IMR-90 (cell line): ENCODE results near the gene TTC7B. TPM values are rescaled to one million over a fixed set of nuclear protein-coding genes. Genes with fewer than 3 reads are reported as not detected.

Source experiments
- ATAC-seq: fragments of 200-7000 bp; cut with Tn5 transposase; 2 replicates; pipeline ENCODE4 v1.9.1; 2020; ENCODE audit warnings: low read depth, mild to moderate bottlenecking, moderate library complexity
- BruUV-seq: library from RNA; stranded (reverse); fragments of 400-500 nt; replicated peaks from 2 replicates; lab custom pipeline; 2021; lab: Mats Ljungman, UMichigan
- CTCF ChIA-PET: fragments of 300-600 bp; formaldehyde crosslinking; extraction: SDS; loops from one replicate; lab custom pipeline; 2021; ENCODE audit warnings: antibody characterized with exemption; lab: Yijun Ruan, JAX
- POLR2A ChIA-PET: fragments of 300-600 bp; sonication (Branson Sonifier 250); formaldehyde crosslinking; loops from one replicate; lab custom pipeline; 2022; ENCODE audit warnings: antibody characterized with exemption; ENCODE audit not compliant: unreplicated experiment; lab: Charles Lee
- DNase-seq: peaks from one replicate; pipeline ENCODE4 v3.0.0; 2013
- H2AFZ ChIP-seq: replicated peaks from 2 replicates; pipeline ENCODE3; 2013; ENCODE audit warnings: low read length, mild to moderate bottlenecking; ENCODE audit not compliant: poor library complexity
- H2AK5ac ChIP-seq: 2 replicates; pipeline ENCODE4 v1.6.1; 2013; ENCODE audit warnings: low read depth, low read length, inconsistent platforms
- H2AK9ac ChIP-seq: replicated peaks from 2 replicates; pipeline ENCODE3; 2013; ENCODE audit warnings: mild to moderate bottlenecking, low read depth, low read length, moderate library complexity; ENCODE audit not compliant: poor library complexity
- H2BK120ac ChIP-seq: 2 replicates; pipeline ENCODE4 v1.6.1; 2013; ENCODE audit warnings: low read depth, low read length, inconsistent platforms
- H2BK15ac ChIP-seq: 3 replicates; pipeline ENCODE4 v1.6.1; 2013; ENCODE audit warnings: low read depth, low read length, inconsistent platforms
- H2BK20ac ChIP-seq: 2 replicates; pipeline ENCODE4 v1.6.1; 2013; ENCODE audit warnings: low read depth, mild to moderate bottlenecking, inconsistent platforms, low read length, moderate library complexity
- H2BK5ac ChIP-seq: 2 replicates; pipeline ENCODE4 v1.6.1; 2013; ENCODE audit warnings: mild to moderate bottlenecking, low read depth, low read length, inconsistent platforms; ENCODE audit not compliant: poor library complexity, severe bottlenecking
- H3K14ac ChIP-seq: replicated peaks from 2 replicates; pipeline ENCODE4 v1.6.1; 2013; ENCODE audit warnings: low read depth, low read length, inconsistent platforms
- H3K18ac ChIP-seq: 2 replicates; pipeline ENCODE4 v1.6.1; 2013; ENCODE audit warnings: low read depth, low read length, control low read depth
- H3K23ac ChIP-seq: 2 replicates; pipeline ENCODE4 v1.6.1; 2013; ENCODE audit warnings: low read depth, low read length, inconsistent platforms
- H3K27ac ChIP-seq: 2 replicates; pipeline ENCODE4 v1.5.1; 2013; ENCODE audit warnings: mild to moderate bottlenecking, control low read depth, low read length; ENCODE audit not compliant: insufficient read depth
- H3K27me3 ChIP-seq: 2 replicates; pipeline ENCODE4 v1.6.1; 2013; ENCODE audit warnings: low read length; ENCODE audit not compliant: control insufficient read depth, insufficient read depth
- H3K36me3 ChIP-seq: 2 replicates; pipeline ENCODE4 v1.6.1; 2013; ENCODE audit warnings: low read length, mixed read lengths; ENCODE audit not compliant: control insufficient read depth, insufficient read depth
- H3K4ac ChIP-seq: 2 replicates; pipeline ENCODE4 v1.6.1; 2013; ENCODE audit warnings: low read depth, low read length, inconsistent platforms
- H3K4me1 ChIP-seq: 2 replicates; pipeline ENCODE4 v1.6.1; 2013; ENCODE audit warnings: low read length, mixed read lengths; ENCODE audit not compliant: control insufficient read depth, insufficient read depth
- H3K4me2 ChIP-seq: 2 replicates; pipeline ENCODE4 v1.6.1; 2013; ENCODE audit warnings: low read depth, mild to moderate bottlenecking, control low read depth, low read length, moderate library complexity
- H3K4me3 ChIP-seq: 2 replicates; pipeline ENCODE4 v1.5.1; 2013; ENCODE audit warnings: low read depth, mild to moderate bottlenecking, control low read depth, low read length, moderate library complexity; ENCODE audit not compliant: insufficient read depth
- H3K56ac ChIP-seq: 2 replicates; pipeline ENCODE4 v1.6.1; 2013; ENCODE audit warnings: low read length, inconsistent platforms; ENCODE audit not compliant: insufficient read depth; ENCODE audit errors: extremely low read depth
- H3K79me1 ChIP-seq, 2 experiments: 2 replicates each; pipeline ENCODE4 v1.6.1; 2013; ENCODE audit warnings: low read length in 2 of 2, inconsistent platforms in 1 of 2, low read depth in 1 of 2
- H3K9ac ChIP-seq: 2 replicates; pipeline ENCODE4 v1.6.1; 2013; ENCODE audit warnings: low read depth, low read length, control low read depth
- H3K9me1 ChIP-seq: 2 replicates; pipeline ENCODE4 v1.6.1; 2013; ENCODE audit warnings: low read length, inconsistent platforms; ENCODE audit not compliant: insufficient read depth
- H3K9me3 ChIP-seq: 2 replicates; pipeline ENCODE4 v1.6.1; 2013; ENCODE audit warnings: low read length; ENCODE audit not compliant: control insufficient read depth, insufficient read depth
- H4K20me1 ChIP-seq: 2 replicates; pipeline ENCODE4 v1.6.1; 2013; ENCODE audit warnings: low read length, inconsistent platforms; ENCODE audit not compliant: insufficient read depth
- H4K5ac ChIP-seq: 2 replicates; pipeline ENCODE4 v1.6.1; 2013; ENCODE audit warnings: mild to moderate bottlenecking, low read depth, low read length, control low read depth
- H4K8ac ChIP-seq, 2 experiments: 2 replicates each; pipeline ENCODE4 v1.6.1; 2013; ENCODE audit warnings: low read depth in 2 of 2, low read length in 2 of 2, control low read depth in 1 of 2, inconsistent platforms in 1 of 2
- H4K91ac ChIP-seq: 2 replicates; pipeline ENCODE4 v1.6.1; 2013; ENCODE audit warnings: low read depth, low read length, inconsistent platforms; ENCODE audit not compliant: insufficient read depth
- BHLHE40 ChIP-seq: fragments of 150-350 bp; IDR thresholded peaks from 2 replicates; pipeline ENCODE4 v1.6.1; 2016; ENCODE audit warnings: mild to moderate bottlenecking, low read depth, low read length
- CHD1 ChIP-seq: IDR thresholded peaks from 2 replicates; pipeline ENCODE4 v1.6.1; 2012; ENCODE audit warnings: low read depth, low read length, improper control_type of control experiment
- ELK1 ChIP-seq: fragments of 150-350 bp; IDR thresholded peaks from 2 replicates; pipeline ENCODE4 v1.6.1; 2016; ENCODE audit warnings: low read depth, mild to moderate bottlenecking, low read length, moderate library complexity, borderline replicate concordance
- FOS ChIP-seq: fragments of 150-350 bp; IDR thresholded peaks from 2 replicates; pipeline ENCODE4 v1.6.1; 2016; ENCODE audit warnings: low read depth, low read length
- MAFK ChIP-seq: IDR thresholded peaks from 2 replicates; pipeline ENCODE4 v1.6.1; 2012; ENCODE audit warnings: low read depth, low read length, improper control_type of control experiment
- MAZ ChIP-seq: IDR thresholded peaks from 2 replicates; pipeline ENCODE4 v1.6.1; 2012; ENCODE audit warnings: low read depth, mild to moderate bottlenecking, low read length, improper control_type of control experiment, moderate library complexity, borderline replicate concordance
- MXI1 ChIP-seq: IDR thresholded peaks from 2 replicates; pipeline ENCODE4 v1.6.1; 2012; ENCODE audit warnings: low read depth, mild to moderate bottlenecking, low read length, moderate library complexity, borderline replicate concordance
- NFE2L2 ChIP-seq: fragments of 150-350 bp; IDR thresholded peaks from 2 replicates; pipeline ENCODE4 v1.6.1; 2016; ENCODE audit warnings: low read depth, mild to moderate bottlenecking, low read length
- POLR2A ChIP-seq: IDR thresholded peaks from 2 replicates; pipeline ENCODE4 v1.6.1; 2012; ENCODE audit warnings: mild to moderate bottlenecking, low read depth, low read length
- RCOR1 ChIP-seq: IDR thresholded peaks from 2 replicates; pipeline ENCODE4 v1.6.1; 2012; ENCODE audit warnings: mild to moderate bottlenecking, low read length, improper control_type of control experiment; ENCODE audit not compliant: insufficient replicate concordance
- RFX5 ChIP-seq: IDR thresholded peaks from 2 replicates; pipeline ENCODE4 v1.8.0; 2012; ENCODE audit warnings: low read depth, mild to moderate bottlenecking, low read length, moderate library complexity
- SMC3 ChIP-seq: fragments of 150-350 bp; IDR thresholded peaks from 2 replicates; pipeline ENCODE4 v1.6.1; 2016; ENCODE audit warnings: low read depth, mild to moderate bottlenecking, antibody characterized with exemption, low read length, moderate library complexity
- USF2 ChIP-seq: fragments of 150-350 bp; IDR thresholded peaks from 2 replicates; pipeline ENCODE4 v1.6.1; 2017; ENCODE audit warnings: mild to moderate bottlenecking, antibody characterized with exemption, low read length, low read depth
- WGBS, 2 experiments: methylation state at CpG; one replicate each; pipeline versions ENCODE4 v1.1.5 to v1.1.7; 2013; ENCODE audit warnings: missing lambda C conversion rate in 2 of 2; ENCODE audit not compliant: insufficient read length in 1 of 2; ENCODE audit errors: extremely low coverage in 2 of 2; 5-methylcytosine and 5-hydroxymethylcytosine counted together
- dilution Hi-C: fragments of 300-500 bp; cut with HindIII; formaldehyde crosslinking; loops from one replicate; pipeline ENCODE4 v1.14.3; 2018; ENCODE audit warnings: low sequenced_read_pairs; ENCODE audit not compliant: unreplicated experiment
- in situ Hi-C: fragments of 300-500 bp; cut with MboI; formaldehyde crosslinking; loops from 3 replicates; pipeline ENCODE4 v1.14.3; 2019; ENCODE audit warnings: low sequenced_read_pairs, inconsistent platforms, mixed read lengths
- intact Hi-C: fragments of 100-400 bp; cut with micrococcal nuclease; formaldehyde crosslinking; loops from 2 replicates; pipeline ENCODE4 v1.10.0; 2022
- polyA plus RNA-seq, 3 experiments: library from polyadenylated mRNA; depleted of rRNA; stranded (reverse); fragments of >200 nt; gene quantifications; 2 replicates each; pipeline ENCODE4 v1.2.3, GENCODE V29; 2012; ENCODE audit warnings: low replicate concordance in 1 of 3
- total RNA-seq: library from RNA; depleted of rRNA; stranded (reverse); fragments of >200 nt; gene quantifications from 2 replicates; pipeline ENCODE4 v1.2.3, GENCODE V29; 2012
- TF ChIP-seq, protein P1 (sequence below): conservative IDR thresholded peaks from 2 replicates; pipeline ENCODE4 v1.5.1; 2012; ENCODE audit warnings: mild to moderate bottlenecking, low read depth, low read length, improper control_type of control experiment

TTC7B gene
- total and polyA plus RNA-seq, 2 of the 4 experiments (the other 2 are of a cell fraction) = 18.1 to 35.3 TPM

GRCh38 chr14:90580377-90581335 is 235.6 kb downstream of the TTC7B start:
- peak; percentile 14 for DNase-seq
- in situ Hi-C loops (no loop called here), intact Hi-C loops (no loop called here), dilution Hi-C loops (no loop called here)
- no peak overlapping the region for H3K27ac ChIP-seq
- no TSS peak for BruUV-seq
- H3K4me2 ChIP-seq = no peak overlapping the region
- H3K9ac ChIP-seq = no peak overlapping the region
- peaks cover 7% of the 10 kb centered on the region; the same call in 1 of the 2 replicates for H3K36me3 ChIP-seq
- no peak overlapping the region for H2BK120ac ChIP-seq
- no peak overlapping the region for H3K23ac ChIP-seq
- no peak overlapping the region for H3K4ac ChIP-seq
- 61% methylated on average over 6 of the region's 20 CpGs; no CpG with 5 or more reads in 1 of the 2 experiments for WGBS, 2 experiments
- no peaks in the 10 kb centered on the region; the same call in 1 of the 2 replicates for H3K9me1 ChIP-seq
- ChIA-PET POLR2A (no interaction called here), CTCF (no interaction called here)
- H4K5ac ChIP-seq = no peak overlapping the region
- H3K4me3 ChIP-seq = no peak overlapping the region
- H4K8ac ChIP-seq = no peak overlapping the region
- no peaks in the 10 kb centered on the region for H3K27me3 ChIP-seq
- H3K4me1 ChIP-seq = peaks cover 7% of the 10 kb centered on the region; the same call in 1 of the 2 replicates
- H2AK5ac ChIP-seq = no peak overlapping the region
- H2BK5ac ChIP-seq = no peak overlapping the region
- no peaks in the 10 kb centered on the region; the same call in 1 of the 2 replicates for H4K20me1 ChIP-seq
- peak; percentile 63 for ATAC-seq
- H2BK15ac ChIP-seq = no peak overlapping the region
- no peak overlapping the region for H3K56ac ChIP-seq
- H3K9me3 ChIP-seq = no peaks in the 10 kb centered on the region
- no peak overlapping the region for H4K91ac ChIP-seq
- no peak overlapping the region for H3K18ac ChIP-seq
- no peak overlapping the region for H2BK20ac ChIP-seq
- no peak overlapping the region for H2AFZ ChIP-seq
- H3K14ac ChIP-seq = no peak overlapping the region
- no peak overlapping the region for H2AK9ac ChIP-seq
- no peaks in the 10 kb centered on the region for H3K79me1 ChIP-seq
- TF ChIP-seq POLR2A = no peak
- TF ChIP-seq, protein P1, sequence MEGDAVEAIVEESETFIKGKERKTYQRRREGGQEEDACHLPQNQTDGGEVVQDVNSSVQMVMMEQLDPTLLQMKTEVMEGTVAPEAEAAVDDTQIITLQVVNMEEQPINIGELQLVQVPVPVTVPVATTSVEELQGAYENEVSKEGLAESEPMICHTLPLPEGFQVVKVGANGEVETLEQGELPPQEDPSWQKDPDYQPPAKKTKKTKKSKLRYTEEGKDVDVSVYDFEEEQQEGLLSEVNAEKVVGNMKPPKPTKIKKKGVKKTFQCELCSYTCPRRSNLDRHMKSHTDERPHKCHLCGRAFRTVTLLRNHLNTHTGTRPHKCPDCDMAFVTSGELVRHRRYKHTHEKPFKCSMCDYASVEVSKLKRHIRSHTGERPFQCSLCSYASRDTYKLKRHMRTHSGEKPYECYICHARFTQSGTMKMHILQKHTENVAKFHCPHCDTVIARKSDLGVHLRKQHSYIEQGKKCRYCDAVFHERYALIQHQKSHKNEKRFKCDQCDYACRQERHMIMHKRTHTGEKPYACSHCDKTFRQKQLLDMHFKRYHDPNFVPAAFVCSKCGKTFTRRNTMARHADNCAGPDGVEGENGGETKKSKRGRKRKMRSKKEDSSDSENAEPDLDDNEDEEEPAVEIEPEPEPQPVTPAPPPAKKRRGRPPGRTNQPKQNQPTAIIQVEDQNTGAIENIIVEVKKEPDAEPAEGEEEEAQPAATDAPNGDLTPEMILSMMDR = no peak
- TF ChIP-seq NFE2L2 = no peak
- no peak for TF ChIP-seq ELK1
- TF ChIP-seq RFX5 = no peak
- no peak for TF ChIP-seq RCOR1
- no peak for TF ChIP-seq USF2
- TF ChIP-seq MAZ = no peak
- TF ChIP-seq MXI1 = no peak
- no peak for TF ChIP-seq BHLHE40
- TF ChIP-seq SMC3 = no peak
- TF ChIP-seq MAFK = no peak
- no peak for TF ChIP-seq CHD1
- no peak for TF ChIP-seq FOS
